CD4-positive, CD25-positive, alpha-beta regulatory T cell (primary cell): ENCODE results near the gene CLIC4. TPM values are rescaled to one million over a fixed set of nuclear protein-coding genes. Genes with fewer than 3 reads are reported as not detected.
A peak's percentile ranks its signal among the peaks of the same experiment; 100 is the strongest.
"Not testable (repeated sequence)": the region's sequence is repeated elsewhere in the genome, so short reads cannot be mapped to it uniquely, and the experiment has no call there.

Experiments
- ATAC-seq, 2 donors: fragments of 150-1000 bp; cut with Tn5 transposase; one replicate each; pipeline ENCODE4 v1.10.0; 2021; ENCODE audit warnings: low read depth in 2 of 2, moderate number of reproducible peaks in 2 of 2, moderate library complexity in 1 of 2
- DNase-seq, 3 donors: peaks; one replicate each; pipeline versions ENCODE4 v3.0.0 to v3.0.0-alpha.2; 2012 to 2022; ENCODE audit warnings: mixed read lengths in 1 of 3
- H3K27ac ChIP-seq: one replicate; pipeline ENCODE4 v1.7.0; 2013; ENCODE audit warnings: mild to moderate bottlenecking, low read length; ENCODE audit not compliant: insufficient read depth, poor library complexity, severe bottlenecking
- H3K27me3 ChIP-seq: one replicate; pipeline ENCODE4 v1.7.0; 2013; ENCODE audit warnings: low read length; ENCODE audit not compliant: control insufficient read depth, insufficient read depth
- H3K36me3 ChIP-seq: one replicate; pipeline ENCODE4 v1.7.0; 2013; ENCODE audit warnings: mild to moderate bottlenecking, low read length, moderate library complexity; ENCODE audit not compliant: control insufficient read depth, insufficient read depth
- H3K4me1 ChIP-seq: 2 replicates; pipeline ENCODE4 v1.7.0; 2013; ENCODE audit warnings: mild to moderate bottlenecking, low read length; ENCODE audit not compliant: insufficient read depth, control insufficient read depth, poor library complexity, severe bottlenecking
- H3K4me3 ChIP-seq: one replicate; pipeline ENCODE4 v1.7.0; 2013; ENCODE audit warnings: low read depth, mild to moderate bottlenecking, low read length, moderate library complexity
- H3K9me3 ChIP-seq, 2 experiments: 1 replicate in 1 of 2; 2 replicates in 1 of 2; pipeline ENCODE4 v1.7.0; 2013; ENCODE audit warnings: low read length in 2 of 2, mild to moderate bottlenecking in 1 of 2, moderate library complexity in 1 of 2; ENCODE audit not compliant: control insufficient read depth in 2 of 2
- H3K27ac Mint-ChIP-seq, 3 donors: one replicate each; pipeline ENCODE4 v1.8.0; 2020 to 2022; ENCODE audit warnings: mild to moderate bottlenecking in 3 of 3, mixed read lengths in 3 of 3, moderate library complexity in 2 of 3
- H3K27me3 Mint-ChIP-seq: one replicate; pipeline ENCODE4 v1.8.0; 2022; ENCODE audit warnings: mild to moderate bottlenecking, mixed read lengths
- H3K36me3 Mint-ChIP-seq: one replicate; pipeline ENCODE4 v1.8.0; 2020; ENCODE audit warnings: mixed read lengths
- H3K4me1 Mint-ChIP-seq, 4 donors: one replicate each; pipeline ENCODE4 v1.8.0; 2020 to 2022; ENCODE audit warnings: mixed read lengths in 4 of 4, mild to moderate bottlenecking in 1 of 4
- H3K4me3 Mint-ChIP-seq, 4 donors: one replicate each; pipeline ENCODE4 v1.8.0; 2020 to 2022; ENCODE audit warnings: mild to moderate bottlenecking in 4 of 4, mixed read lengths in 4 of 4, moderate library complexity in 3 of 4
- H3K9me3 Mint-ChIP-seq, 7 donors: one replicate each; pipeline ENCODE4 v1.8.0; 2020 to 2022; ENCODE audit warnings: mixed read lengths in 7 of 7, mild to moderate bottlenecking in 3 of 7, moderate library complexity in 2 of 7
- polyA plus RNA-seq, 4 donors: library from polyadenylated mRNA; unstranded; fragments of 300-500 nt; fragmentation: Illumina TruSeq; gene quantifications; one replicate each; pipeline ENCODE4 v1.2.3, GENCODE V29; 2021
- total RNA-seq: library from RNA; stranded (reverse); gene quantifications from one replicate; pipeline ENCODE4 v1.2.3, GENCODE V29; 2022

The CLIC4 gene
- total and polyA plus RNA-seq, 5 donors from 2014 or later: 0.08 to 2.1 (median 0.97) TPM

DNA sequence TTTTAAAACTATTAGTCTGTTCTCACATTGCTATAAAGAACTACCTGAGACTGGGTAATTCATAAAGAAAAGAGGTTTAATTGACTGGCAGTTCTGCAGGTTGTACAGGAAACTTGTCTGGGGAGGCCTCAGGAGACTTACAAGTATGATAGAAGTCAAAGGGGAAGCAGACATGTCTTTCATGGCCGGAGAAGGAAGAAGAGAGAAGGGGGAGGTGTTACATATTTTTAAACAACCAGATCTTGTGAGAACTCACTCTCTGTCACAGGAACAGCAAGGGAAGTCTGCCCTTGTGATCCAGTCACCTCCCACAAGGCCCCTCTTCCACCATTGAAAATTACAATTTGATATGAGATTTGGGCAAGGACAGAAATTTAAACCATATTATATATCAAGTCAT, 55.9 kb downstream of the CLIC4 start:
- ATAC-seq (no peak), DNase-seq (no peak)
- Mint-ChIP-seq H3K27ac (peak overlapping the region in 1 of 3 donors; percentile 23), H3K27me3 (peaks cover 40% of the 10 kb centered on the region), H3K36me3 (peaks cover 3% of the 10 kb centered on the region), H3K4me1 (no peaks in the 10 kb centered on the region), H3K4me3 (no peak overlapping the region), H3K9me3 (no peaks in the 10 kb centered on the region)
- H3K36me3 ChIP-seq: no peaks in the 10 kb centered on the region
- H3K4me3 ChIP-seq: no peak overlapping the region
- H3K27me3 ChIP-seq: peaks cover 5% of the 10 kb centered on the region
- no peak overlapping the region for H3K27ac ChIP-seq
- H3K9me3 ChIP-seq: no peaks in the 10 kb centered on the region
- no peaks in the 10 kb centered on the region for H3K4me1 ChIP-seq

DNA sequence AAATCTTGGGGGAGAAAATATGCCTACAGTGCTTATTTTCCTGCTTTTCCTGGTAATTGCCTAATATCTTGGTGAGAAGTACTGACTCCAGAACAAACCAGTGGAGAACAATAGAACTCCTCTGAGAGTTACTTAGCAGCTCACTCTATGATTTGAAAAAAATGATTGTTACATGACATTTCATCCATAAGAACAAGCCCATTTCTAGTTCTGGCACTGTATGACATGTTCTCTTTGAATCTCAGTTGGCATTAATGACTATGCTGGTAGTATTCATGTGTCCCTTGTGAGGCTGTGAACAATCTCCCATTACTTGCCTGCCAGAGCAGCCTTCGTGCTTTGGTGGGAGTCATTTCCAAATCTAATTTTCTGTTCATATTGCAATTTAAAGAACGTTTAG, 58.0 kb downstream of the CLIC4 start:
- H3K4me3 ChIP-seq: no peak overlapping the region
- H3K36me3 ChIP-seq: no peaks in the 10 kb centered on the region
- H3K4me1 ChIP-seq: no peaks in the 10 kb centered on the region
- Mint-ChIP-seq H3K4me3 (no peak overlapping the region), H3K27me3 (peaks cover 43% of the 10 kb centered on the region), H3K9me3 (no peaks in the 10 kb centered on the region), H3K4me1 (no peaks in the 10 kb centered on the region), H3K36me3 (peaks cover 2% of the 10 kb centered on the region), H3K27ac (no peak overlapping the region)
- no peaks in the 10 kb centered on the region for H3K9me3 ChIP-seq
- DNase-seq (no peak), ATAC-seq (no peak)
- H3K27ac ChIP-seq: no peak overlapping the region
- H3K27me3 ChIP-seq: peaks cover 5% of the 10 kb centered on the region

DNA sequence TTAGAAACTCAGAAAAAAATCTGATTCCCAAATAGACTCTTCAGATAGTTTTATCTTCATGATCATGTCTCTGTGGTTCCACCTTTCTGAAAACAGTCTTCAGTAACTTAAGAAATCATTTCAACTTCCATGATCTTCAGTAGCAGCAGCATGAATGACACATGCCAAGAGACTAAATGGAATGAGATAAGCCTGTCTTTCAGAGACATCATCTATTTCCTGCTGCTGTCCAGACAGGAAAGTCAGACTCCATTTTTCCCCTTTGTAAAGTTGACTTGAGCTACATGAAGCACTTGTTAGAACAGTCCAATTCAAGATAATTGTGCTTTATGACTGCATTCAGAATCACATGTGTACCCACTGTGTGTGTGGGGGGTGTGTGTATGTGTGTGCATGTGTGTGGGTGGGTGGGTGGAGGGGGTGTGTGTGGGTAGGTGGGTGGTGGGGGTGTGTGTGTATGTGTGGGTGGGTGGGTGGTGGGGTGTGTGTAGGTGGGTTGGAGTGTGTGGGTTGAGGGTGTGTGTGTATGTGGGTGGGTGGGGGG, 58.8 kb downstream of the CLIC4 start:
- Mint-ChIP-seq H3K27ac (peak overlapping the region in 1 of 3 donors; percentile 5), H3K4me3 (no peak overlapping the region), H3K36me3 (no peaks in the 10 kb centered on the region), H3K4me1 (no peaks in the 10 kb centered on the region), H3K9me3 (no peaks in the 10 kb centered on the region), H3K27me3 (peaks cover 46% of the 10 kb centered on the region)
- Histone ChIP-seq H3K27me3 (peaks cover 5% of the 10 kb centered on the region), H3K27ac (no peak overlapping the region), H3K9me3 (no peaks in the 10 kb centered on the region), H3K4me1 (no peaks in the 10 kb centered on the region), H3K36me3 (no peaks in the 10 kb centered on the region), H3K4me3 (no peak overlapping the region)
- ATAC-seq: no peak
- DNase-seq: no peak

DNA sequence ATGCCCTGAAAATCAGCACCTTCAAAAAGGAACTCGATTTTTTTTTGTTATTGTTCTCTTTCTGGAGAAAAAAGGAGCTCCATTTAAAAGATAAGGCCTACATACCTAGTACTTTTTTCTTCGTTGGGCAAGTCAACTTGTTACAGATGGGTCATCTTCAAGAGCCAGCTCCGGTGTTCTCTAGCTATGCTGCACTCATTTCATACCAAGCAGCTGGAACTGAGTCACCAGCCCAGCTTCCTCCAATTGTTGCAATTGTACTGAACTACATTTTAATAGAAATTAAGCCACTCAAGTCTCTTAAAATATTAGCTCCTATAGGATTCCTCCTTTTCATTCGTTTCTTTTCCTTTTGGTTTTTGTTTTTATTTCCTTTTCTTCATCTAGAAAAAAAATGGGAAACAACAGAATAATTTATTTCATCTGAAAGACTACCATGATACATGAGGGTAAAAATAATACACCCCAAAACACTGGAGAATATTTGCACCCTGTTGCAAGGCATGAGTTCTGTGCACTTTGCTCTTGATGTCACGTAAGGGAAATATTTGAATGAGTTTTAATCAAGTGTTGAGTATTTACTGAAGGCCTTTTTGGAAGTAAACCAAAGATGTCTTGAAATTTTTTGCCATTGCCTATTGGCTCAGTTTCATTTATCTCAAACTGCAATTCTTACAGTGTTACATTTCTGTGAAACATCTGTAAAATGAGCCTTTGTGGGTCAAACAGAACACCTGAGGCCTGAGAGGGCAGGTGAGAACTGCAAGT, 60.5 kb downstream of the CLIC4 start:
- Mint-ChIP-seq H3K27ac (no peak overlapping the region), H3K9me3 (no peaks in the 10 kb centered on the region), H3K27me3 (peaks cover 46% of the 10 kb centered on the region), H3K36me3 (no peaks in the 10 kb centered on the region), H3K4me1 (no peaks in the 10 kb centered on the region), H3K4me3 (no peak overlapping the region)
- no peak for DNase-seq
- Histone ChIP-seq H3K36me3 (no peaks in the 10 kb centered on the region), H3K4me3 (no peak overlapping the region), H3K9me3 (no peaks in the 10 kb centered on the region), H3K4me1 (no peaks in the 10 kb centered on the region), H3K27me3 (peaks cover 5% of the 10 kb centered on the region), H3K27ac (no peak overlapping the region)
- ATAC-seq: no peak

DNA sequence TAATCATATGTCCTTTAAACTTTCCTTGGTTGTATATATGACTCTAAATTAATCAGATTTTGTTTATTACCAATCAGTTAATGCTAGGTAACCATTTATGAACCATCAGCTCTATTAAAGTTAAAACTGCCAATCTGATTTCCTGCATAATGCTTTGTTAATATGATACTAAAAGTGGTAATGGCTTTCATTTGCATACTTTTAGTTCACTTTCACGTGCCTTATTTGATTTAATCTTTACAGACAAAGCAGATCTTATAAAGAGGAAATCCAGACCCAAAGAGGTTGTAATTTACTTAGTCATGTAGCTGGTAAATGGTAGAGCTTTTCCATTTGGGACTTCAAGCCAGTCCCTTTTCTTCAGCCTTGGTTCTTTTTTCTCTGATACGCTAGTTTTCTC, 61.3 kb downstream of the CLIC4 start:
- Mint-ChIP-seq H3K36me3 (no peaks in the 10 kb centered on the region), H3K9me3 (no peaks in the 10 kb centered on the region), H3K4me3 (no peak overlapping the region), H3K27me3 (peaks cover 42% of the 10 kb centered on the region), H3K27ac (no peak overlapping the region), H3K4me1 (no peaks in the 10 kb centered on the region)
- Histone ChIP-seq H3K4me3 (no peak overlapping the region), H3K27me3 (peaks cover 5% of the 10 kb centered on the region), H3K27ac (no peak overlapping the region), H3K9me3 (no peaks in the 10 kb centered on the region), H3K4me1 (no peaks in the 10 kb centered on the region), H3K36me3 (no peaks in the 10 kb centered on the region)
- ATAC-seq (no peak), DNase-seq (no peak)

DNA sequence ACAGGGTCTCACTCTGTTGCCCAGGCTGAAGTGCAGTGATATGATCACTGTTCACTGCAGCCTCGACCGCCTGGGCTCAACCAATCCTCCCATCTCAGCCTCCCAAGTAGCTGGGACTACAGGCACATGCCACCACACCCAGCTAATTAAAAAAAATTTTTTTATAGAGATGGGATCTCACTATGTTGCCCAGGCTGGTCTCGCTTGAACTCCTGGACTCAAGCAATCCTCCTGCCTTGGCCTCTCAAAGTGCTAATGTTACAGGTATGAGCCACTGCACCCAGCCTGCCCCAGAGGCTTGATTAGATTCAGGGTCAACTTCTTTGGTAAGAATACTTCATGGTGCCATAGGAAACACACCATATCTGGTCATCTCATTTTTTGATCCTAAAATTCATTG, 66.2 kb downstream of the CLIC4 start:
- not testable (repeated sequence) for H3K36me3 ChIP-seq, H3K27ac Mint-ChIP-seq, H3K27me3 ChIP-seq, H3K9me3 ChIP-seq, H3K36me3 Mint-ChIP-seq, ATAC-seq, H3K9me3 Mint-ChIP-seq, H3K27ac ChIP-seq, H3K4me1 Mint-ChIP-seq, H3K4me1 ChIP-seq, DNase-seq, H3K4me3 Mint-ChIP-seq, H3K4me3 ChIP-seq
- peaks cover 36% of the 10 kb centered on the region for H3K27me3 Mint-ChIP-seq

DNA sequence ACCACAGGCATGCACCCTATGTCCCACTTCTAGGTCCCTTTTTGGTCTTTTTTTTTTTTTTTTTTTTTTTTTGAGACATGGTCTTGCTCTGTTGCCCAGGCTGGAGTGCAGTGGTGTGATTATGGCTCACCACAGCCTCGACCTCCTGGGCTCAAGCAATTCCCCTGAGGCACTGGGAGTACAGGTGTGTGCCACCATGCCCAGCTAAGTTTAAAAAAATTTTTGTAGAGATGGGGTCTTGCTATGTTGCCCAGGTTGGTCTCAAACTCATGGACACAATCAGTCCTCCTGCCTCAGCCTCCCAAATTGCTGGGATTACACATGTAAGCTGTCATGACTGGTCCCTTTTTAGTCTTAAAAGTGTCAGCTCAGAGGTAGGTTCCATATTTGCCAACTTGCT, 75.0 kb downstream of the CLIC4 start:
- not testable (repeated sequence) for H3K4me1 Mint-ChIP-seq, H3K4me1 ChIP-seq, H3K9me3 ChIP-seq, H3K27ac Mint-ChIP-seq, DNase-seq, H3K9me3 Mint-ChIP-seq, H3K36me3 Mint-ChIP-seq, H3K4me3 Mint-ChIP-seq, H3K36me3 ChIP-seq, ATAC-seq, H3K27ac ChIP-seq, H3K4me3 ChIP-seq
- peaks cover 12% of the 10 kb centered on the region for H3K27me3 ChIP-seq
- peaks cover 40% of the 10 kb centered on the region for H3K27me3 Mint-ChIP-seq

DNA sequence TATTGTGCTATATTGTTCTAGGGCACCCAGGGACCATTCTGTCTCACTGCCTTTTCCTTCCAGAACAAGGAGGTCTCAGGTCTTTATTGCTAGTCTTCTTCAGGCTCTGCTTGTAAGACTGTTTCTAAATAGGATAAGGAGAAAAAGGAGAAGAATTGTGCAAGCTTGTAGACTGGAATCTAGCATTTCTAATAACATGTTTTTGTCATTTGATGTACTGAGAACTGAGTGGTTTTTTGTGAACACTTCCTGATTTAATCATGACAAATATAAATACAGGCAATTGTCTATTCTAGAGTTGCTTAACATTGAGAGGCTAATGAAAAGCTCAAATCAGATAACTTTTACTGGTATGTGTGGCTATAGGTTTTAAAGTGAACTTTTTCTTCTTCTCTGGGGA, 77.6 kb downstream of the CLIC4 start:
- Histone ChIP-seq H3K27ac (no peak overlapping the region), H3K36me3 (no peaks in the 10 kb centered on the region), H3K27me3 (peaks cover 23% of the 10 kb centered on the region), H3K9me3 (no peaks in the 10 kb centered on the region), H3K4me1 (no peaks in the 10 kb centered on the region), H3K4me3 (no peak overlapping the region)
- DNase-seq: no peak
- ATAC-seq: no peak
- no peaks in the 10 kb centered on the region for H3K9me3 Mint-ChIP-seq
- no peak overlapping the region for H3K27ac Mint-ChIP-seq
- H3K27me3 Mint-ChIP-seq: peaks cover 53% of the 10 kb centered on the region
- no peaks in the 10 kb centered on the region for H3K36me3 Mint-ChIP-seq
- no peak overlapping the region for H3K4me3 Mint-ChIP-seq
- peaks cover 0 to 3% (median 0%) of the 10 kb centered on the region in 4 donors for H3K4me1 Mint-ChIP-seq
